WTC11 (cell line): ENCODE measurements around the gene TH. TPM values are rescaled to one million over a fixed set of nuclear protein-coding genes. Genes with fewer than 3 reads are reported as not detected.

Experiments
- ATAC-seq: fragments of 200-7000 bp; cut with Tn5 transposase; 2 replicates; pipeline ENCODE4 v1.10.0; 2021; ENCODE audit warnings: mild to moderate bottlenecking, moderate library complexity
- CTCF ChIA-PET: fragments of 300-600 bp; sonication (Branson Sonifier 250); formaldehyde crosslinking; loops from one replicate; lab custom pipeline; 2021; ENCODE audit warnings: antibody characterized with exemption; lab: Charles Lee
- POLR2A ChIA-PET: fragments of 350-600 bp; sonication (Branson Sonifier 250); formaldehyde crosslinking; loops from one replicate; lab custom pipeline; 2021; ENCODE audit warnings: antibody characterized with exemption; lab: Charles Lee
- DNase-seq: peaks from one replicate; pipeline ENCODE4 v3.0.0; 2021; ENCODE audit warnings: low spot score
- H3K27ac Mint-ChIP-seq: 2 replicates; pipeline ENCODE4 v1.8.0; 2021; ENCODE audit warnings: mixed read lengths
- H3K27me3 Mint-ChIP-seq: 2 replicates; pipeline ENCODE4 v1.8.0; 2021; ENCODE audit warnings: low read depth, mild to moderate bottlenecking, moderate library complexity, mixed read lengths
- H3K36me3 Mint-ChIP-seq: 2 replicates; pipeline ENCODE4 v1.8.0; 2021; ENCODE audit warnings: mixed read lengths
- H3K4me1 Mint-ChIP-seq: 2 replicates; pipeline ENCODE4 v1.8.0; 2022; ENCODE audit warnings: mixed read lengths
- H3K4me3 Mint-ChIP-seq: 2 replicates; pipeline ENCODE4 v1.8.0; 2021; ENCODE audit warnings: mild to moderate bottlenecking, moderate library complexity, mixed read lengths
- H3K9me3 Mint-ChIP-seq: 2 replicates; pipeline ENCODE4 v1.8.0; 2021; ENCODE audit warnings: mixed read lengths
- ATF1 ChIP-seq: sonication (generic); formaldehyde crosslinking; IDR thresholded peaks from 2 replicates; pipeline ENCODE4 v1.8.1; 2023; ENCODE audit warnings: mild to moderate bottlenecking, moderate library complexity, missing genetic modification reagents
- ESRRA ChIP-seq: sonication (generic); formaldehyde crosslinking; IDR thresholded peaks from 2 replicates; pipeline ENCODE4 v1.8.1; 2022; ENCODE audit warnings: mild to moderate bottlenecking, missing genetic modification reagents, borderline replicate concordance
- HMGA2 ChIP-seq: fragments of 250-450 bp; sonication (Bioruptor Pico); IDR thresholded peaks from 2 replicates; pipeline ENCODE4 v1.4.0; 2021; ENCODE audit warnings: mild to moderate bottlenecking, moderate library complexity
- IRF2 ChIP-seq: sonication (generic); formaldehyde crosslinking; IDR thresholded peaks from 2 replicates; pipeline ENCODE4 v1.8.0; 2022; ENCODE audit warnings: low read depth, missing genetic modification reagents, borderline replicate concordance
- NR2C2 ChIP-seq: sonication (generic); formaldehyde crosslinking; IDR thresholded peaks from 2 replicates; pipeline ENCODE4 v1.8.0; 2022; ENCODE audit warnings: mild to moderate bottlenecking, missing genetic modification reagents
- PRRX2 ChIP-seq: fragments of 250-450 bp; sonication (Bioruptor Pico); IDR thresholded peaks from 2 replicates; pipeline ENCODE4 v1.8.0; 2021; ENCODE audit warnings: mild to moderate bottlenecking
- RORB ChIP-seq: fragments of 250-450 bp; sonication (Bioruptor Pico); IDR thresholded peaks from 2 replicates; pipeline ENCODE4 v1.9.0; 2021; ENCODE audit warnings: mild to moderate bottlenecking
- SMAD3 ChIP-seq: sonication (generic); formaldehyde crosslinking; IDR thresholded peaks from 2 replicates; pipeline ENCODE4 v1.8.0; 2022; ENCODE audit warnings: missing genetic modification reagents, mild to moderate bottlenecking, borderline replicate concordance
- ZNF138 ChIP-seq: sonication (generic); formaldehyde crosslinking; conservative IDR thresholded peaks from 2 replicates; pipeline ENCODE4 v1.8.1; 2022; ENCODE audit warnings: mild to moderate bottlenecking, moderate library complexity, missing genetic modification reagents
- ZNF416 ChIP-seq: fragments of 250-450 bp; sonication (Bioruptor Pico); IDR thresholded peaks from 2 replicates; pipeline ENCODE4 v1.9.0; 2021; ENCODE audit warnings: mild to moderate bottlenecking, inconsistent platforms
- ZNF423 ChIP-seq: fragments of 250-450 bp; sonication (Bioruptor Pico); IDR thresholded peaks from 2 replicates; pipeline ENCODE4 v2.1.2; 2022; ENCODE audit warnings: mild to moderate bottlenecking, moderate library complexity
- ZNF671 ChIP-seq: fragments of 250-450 bp; sonication (Bioruptor Pico); IDR thresholded peaks from 2 replicates; pipeline ENCODE4 v1.8.0; 2021; ENCODE audit warnings: mild to moderate bottlenecking
- total RNA-seq: library from RNA; stranded (reverse); gene quantifications from 3 replicates; pipeline ENCODE4 v1.2.3, GENCODE V29; 2021
- TF ChIP-seq, protein P1 (sequence below): sonication (generic); formaldehyde crosslinking; IDR thresholded peaks from 2 replicates; pipeline ENCODE4 v1.8.1; 2022; ENCODE audit warnings: low read depth, missing genetic modification reagents, borderline replicate concordance
- TF ChIP-seq, protein P2 (sequence below): sonication (generic); formaldehyde crosslinking; IDR thresholded peaks from 2 replicates; pipeline ENCODE4 v1.8.1; 2022; ENCODE audit warnings: mild to moderate bottlenecking, moderate library complexity, missing genetic modification reagents
- TF ChIP-seq, protein P3 (sequence below): sonication (generic); formaldehyde crosslinking; IDR thresholded peaks from 2 replicates; pipeline ENCODE4 v1.8.0; 2023; ENCODE audit warnings: mild to moderate bottlenecking, missing genetic modification reagents
- TF ChIP-seq, protein P4 (sequence below): fragments of 250-450 bp; sonication (Bioruptor Pico); IDR thresholded peaks from 2 replicates; pipeline ENCODE4 v1.9.0; 2021; ENCODE audit warnings: moderate library complexity, mild to moderate bottlenecking, inconsistent platforms, borderline replicate concordance
- TF ChIP-seq, protein P5 (sequence below): sonication (generic); formaldehyde crosslinking; IDR thresholded peaks from 2 replicates; pipeline ENCODE4 v1.8.0; 2023; ENCODE audit warnings: missing genetic modification reagents, mild to moderate bottlenecking, borderline replicate concordance
- TF ChIP-seq, protein P6 (sequence below): sonication (generic); formaldehyde crosslinking; IDR thresholded peaks from 2 replicates; pipeline ENCODE4 v1.8.1; 2023; ENCODE audit warnings: mild to moderate bottlenecking, missing genetic modification reagents, borderline replicate concordance
- TF ChIP-seq, protein P7 (sequence below): sonication (generic); formaldehyde crosslinking; IDR thresholded peaks from 2 replicates; pipeline ENCODE4 v1.8.1; 2022; ENCODE audit warnings: mild to moderate bottlenecking, missing genetic modification reagents, moderate library complexity, borderline replicate concordance
- TF ChIP-seq, protein P8 (sequence below): fragments of 250-450 bp; sonication (Bioruptor Pico); IDR thresholded peaks from 2 replicates; pipeline ENCODE4 v1.9.0; 2021; ENCODE audit warnings: mild to moderate bottlenecking

TH gene
- total RNA-seq, 1 experiment from 2014 or later: not detected

DNA sequence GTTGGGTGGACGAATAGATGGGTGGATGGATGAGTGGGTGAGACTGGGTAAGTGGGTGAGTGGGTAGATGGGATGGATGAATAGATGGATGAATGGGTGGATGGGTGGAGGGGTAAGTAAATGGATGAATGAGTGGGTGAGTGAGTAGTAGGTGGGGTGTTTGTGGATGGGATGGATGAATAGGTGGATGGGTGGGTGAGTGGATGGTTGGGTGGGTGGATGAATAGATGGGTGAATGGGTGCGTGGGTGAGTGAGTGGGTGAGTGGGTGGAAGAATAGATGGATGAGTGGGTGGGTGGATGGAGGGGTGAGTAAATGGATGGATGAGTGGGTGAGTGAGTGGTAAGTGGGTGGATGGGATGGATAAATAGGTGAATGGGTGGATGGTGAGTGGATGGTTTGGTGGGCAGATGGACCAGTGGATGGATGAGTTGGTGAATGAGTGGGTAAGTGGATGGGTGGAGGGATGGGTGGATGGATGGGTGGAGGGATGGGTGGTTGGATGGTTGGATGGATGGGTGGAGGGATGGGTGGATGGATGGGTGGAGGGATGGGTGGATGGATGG is 45.0 kb downstream of the TH start:
- ChIA-PET CTCF (no interaction called here), POLR2A (no interaction called here)
- Mint-ChIP-seq H3K27ac (no peak overlapping the region), H3K4me3 (no peak overlapping the region), H3K36me3 (no peaks in the 10 kb centered on the region), H3K4me1 (no peaks in the 10 kb centered on the region; the same call in 1 of the 2 replicates), H3K27me3 (peaks cover 5% of the 10 kb centered on the region), H3K9me3 (peaks cover 5% of the 10 kb centered on the region; the same call in 1 of the 2 replicates)
- DNase-seq (no peak), ATAC-seq (no peak)
- TF ChIP-seq IRF2 (no peak), ZNF416 (no peak), ZNF138 (CRISPR knock-in tag) (no peak), ATF1 (CRISPR knock-in tag) (no peak), HMGA2 (CRISPR knock-in tag) (no peak), SMAD3 (no peak), ESRRA (CRISPR knock-in tag) (no peak), PRRX2 (CRISPR knock-in tag) (no peak), ZNF423 (no peak), RORB (CRISPR knock-in tag) (no peak), ZNF671 (no peak), NR2C2 (CRISPR knock-in tag) (no peak)
- TF ChIP-seq, protein P1, sequence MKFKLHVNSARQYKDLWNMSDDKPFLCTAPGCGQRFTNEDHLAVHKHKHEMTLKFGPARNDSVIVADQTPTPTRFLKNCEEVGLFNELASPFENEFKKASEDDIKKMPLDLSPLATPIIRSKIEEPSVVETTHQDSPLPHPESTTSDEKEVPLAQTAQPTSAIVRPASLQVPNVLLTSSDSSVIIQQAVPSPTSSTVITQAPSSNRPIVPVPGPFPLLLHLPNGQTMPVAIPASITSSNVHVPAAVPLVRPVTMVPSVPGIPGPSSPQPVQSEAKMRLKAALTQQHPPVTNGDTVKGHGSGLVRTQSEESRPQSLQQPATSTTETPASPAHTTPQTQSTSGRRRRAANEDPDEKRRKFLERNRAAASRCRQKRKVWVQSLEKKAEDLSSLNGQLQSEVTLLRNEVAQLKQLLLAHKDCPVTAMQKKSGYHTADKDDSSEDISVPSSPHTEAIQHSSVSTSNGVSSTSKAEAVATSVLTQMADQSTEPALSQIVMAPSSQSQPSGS (CRISPR knock-in tag): no peak
- TF ChIP-seq, protein P2, sequence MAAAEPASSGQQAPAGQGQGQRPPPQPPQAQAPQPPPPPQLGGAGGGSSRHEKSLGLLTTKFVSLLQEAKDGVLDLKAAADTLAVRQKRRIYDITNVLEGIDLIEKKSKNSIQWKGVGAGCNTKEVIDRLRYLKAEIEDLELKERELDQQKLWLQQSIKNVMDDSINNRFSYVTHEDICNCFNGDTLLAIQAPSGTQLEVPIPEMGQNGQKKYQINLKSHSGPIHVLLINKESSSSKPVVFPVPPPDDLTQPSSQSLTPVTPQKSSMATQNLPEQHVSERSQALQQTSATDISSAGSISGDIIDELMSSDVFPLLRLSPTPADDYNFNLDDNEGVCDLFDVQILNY (CRISPR knock-in tag): no peak
- TF ChIP-seq, protein P3, sequence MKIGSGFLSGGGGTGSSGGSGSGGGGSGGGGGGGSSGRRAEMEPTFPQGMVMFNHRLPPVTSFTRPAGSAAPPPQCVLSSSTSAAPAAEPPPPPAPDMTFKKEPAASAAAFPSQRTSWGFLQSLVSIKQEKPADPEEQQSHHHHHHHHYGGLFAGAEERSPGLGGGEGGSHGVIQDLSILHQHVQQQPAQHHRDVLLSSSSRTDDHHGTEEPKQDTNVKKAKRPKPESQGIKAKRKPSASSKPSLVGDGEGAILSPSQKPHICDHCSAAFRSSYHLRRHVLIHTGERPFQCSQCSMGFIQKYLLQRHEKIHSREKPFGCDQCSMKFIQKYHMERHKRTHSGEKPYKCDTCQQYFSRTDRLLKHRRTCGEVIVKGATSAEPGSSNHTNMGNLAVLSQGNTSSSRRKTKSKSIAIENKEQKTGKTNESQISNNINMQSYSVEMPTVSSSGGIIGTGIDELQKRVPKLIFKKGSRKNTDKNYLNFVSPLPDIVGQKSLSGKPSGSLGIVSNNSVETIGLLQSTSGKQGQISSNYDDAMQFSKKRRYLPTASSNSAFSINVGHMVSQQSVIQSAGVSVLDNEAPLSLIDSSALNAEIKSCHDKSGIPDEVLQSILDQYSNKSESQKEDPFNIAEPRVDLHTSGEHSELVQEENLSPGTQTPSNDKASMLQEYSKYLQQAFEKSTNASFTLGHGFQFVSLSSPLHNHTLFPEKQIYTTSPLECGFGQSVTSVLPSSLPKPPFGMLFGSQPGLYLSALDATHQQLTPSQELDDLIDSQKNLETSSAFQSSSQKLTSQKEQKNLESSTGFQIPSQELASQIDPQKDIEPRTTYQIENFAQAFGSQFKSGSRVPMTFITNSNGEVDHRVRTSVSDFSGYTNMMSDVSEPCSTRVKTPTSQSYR (CRISPR knock-in tag): no peak
- TF ChIP-seq, protein P4, sequence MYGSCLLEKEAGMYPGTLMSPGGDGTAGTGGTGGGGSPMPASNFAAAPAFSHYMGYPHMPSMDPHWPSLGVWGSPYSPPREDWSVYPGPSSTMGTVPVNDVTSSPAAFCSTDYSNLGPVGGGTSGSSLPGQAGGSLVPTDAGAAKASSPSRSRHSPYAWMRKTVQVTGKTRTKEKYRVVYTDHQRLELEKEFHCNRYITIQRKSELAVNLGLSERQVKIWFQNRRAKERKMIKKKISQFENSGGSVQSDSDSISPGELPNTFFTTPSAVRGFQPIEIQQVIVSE (CRISPR knock-in tag): no peak
- TF ChIP-seq, protein P5, sequence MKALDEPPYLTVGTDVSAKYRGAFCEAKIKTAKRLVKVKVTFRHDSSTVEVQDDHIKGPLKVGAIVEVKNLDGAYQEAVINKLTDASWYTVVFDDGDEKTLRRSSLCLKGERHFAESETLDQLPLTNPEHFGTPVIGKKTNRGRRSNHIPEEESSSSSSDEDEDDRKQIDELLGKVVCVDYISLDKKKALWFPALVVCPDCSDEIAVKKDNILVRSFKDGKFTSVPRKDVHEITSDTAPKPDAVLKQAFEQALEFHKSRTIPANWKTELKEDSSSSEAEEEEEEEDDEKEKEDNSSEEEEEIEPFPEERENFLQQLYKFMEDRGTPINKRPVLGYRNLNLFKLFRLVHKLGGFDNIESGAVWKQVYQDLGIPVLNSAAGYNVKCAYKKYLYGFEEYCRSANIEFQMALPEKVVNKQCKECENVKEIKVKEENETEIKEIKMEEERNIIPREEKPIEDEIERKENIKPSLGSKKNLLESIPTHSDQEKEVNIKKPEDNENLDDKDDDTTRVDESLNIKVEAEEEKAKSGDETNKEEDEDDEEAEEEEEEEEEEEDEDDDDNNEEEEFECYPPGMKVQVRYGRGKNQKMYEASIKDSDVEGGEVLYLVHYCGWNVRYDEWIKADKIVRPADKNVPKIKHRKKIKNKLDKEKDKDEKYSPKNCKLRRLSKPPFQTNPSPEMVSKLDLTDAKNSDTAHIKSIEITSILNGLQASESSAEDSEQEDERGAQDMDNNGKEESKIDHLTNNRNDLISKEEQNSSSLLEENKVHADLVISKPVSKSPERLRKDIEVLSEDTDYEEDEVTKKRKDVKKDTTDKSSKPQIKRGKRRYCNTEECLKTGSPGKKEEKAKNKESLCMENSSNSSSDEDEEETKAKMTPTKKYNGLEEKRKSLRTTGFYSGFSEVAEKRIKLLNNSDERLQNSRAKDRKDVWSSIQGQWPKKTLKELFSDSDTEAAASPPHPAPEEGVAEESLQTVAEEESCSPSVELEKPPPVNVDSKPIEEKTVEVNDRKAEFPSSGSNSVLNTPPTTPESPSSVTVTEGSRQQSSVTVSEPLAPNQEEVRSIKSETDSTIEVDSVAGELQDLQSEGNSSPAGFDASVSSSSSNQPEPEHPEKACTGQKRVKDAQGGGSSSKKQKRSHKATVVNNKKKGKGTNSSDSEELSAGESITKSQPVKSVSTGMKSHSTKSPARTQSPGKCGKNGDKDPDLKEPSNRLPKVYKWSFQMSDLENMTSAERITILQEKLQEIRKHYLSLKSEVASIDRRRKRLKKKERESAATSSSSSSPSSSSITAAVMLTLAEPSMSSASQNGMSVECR (CRISPR knock-in tag): no peak
- TF ChIP-seq, protein P6, sequence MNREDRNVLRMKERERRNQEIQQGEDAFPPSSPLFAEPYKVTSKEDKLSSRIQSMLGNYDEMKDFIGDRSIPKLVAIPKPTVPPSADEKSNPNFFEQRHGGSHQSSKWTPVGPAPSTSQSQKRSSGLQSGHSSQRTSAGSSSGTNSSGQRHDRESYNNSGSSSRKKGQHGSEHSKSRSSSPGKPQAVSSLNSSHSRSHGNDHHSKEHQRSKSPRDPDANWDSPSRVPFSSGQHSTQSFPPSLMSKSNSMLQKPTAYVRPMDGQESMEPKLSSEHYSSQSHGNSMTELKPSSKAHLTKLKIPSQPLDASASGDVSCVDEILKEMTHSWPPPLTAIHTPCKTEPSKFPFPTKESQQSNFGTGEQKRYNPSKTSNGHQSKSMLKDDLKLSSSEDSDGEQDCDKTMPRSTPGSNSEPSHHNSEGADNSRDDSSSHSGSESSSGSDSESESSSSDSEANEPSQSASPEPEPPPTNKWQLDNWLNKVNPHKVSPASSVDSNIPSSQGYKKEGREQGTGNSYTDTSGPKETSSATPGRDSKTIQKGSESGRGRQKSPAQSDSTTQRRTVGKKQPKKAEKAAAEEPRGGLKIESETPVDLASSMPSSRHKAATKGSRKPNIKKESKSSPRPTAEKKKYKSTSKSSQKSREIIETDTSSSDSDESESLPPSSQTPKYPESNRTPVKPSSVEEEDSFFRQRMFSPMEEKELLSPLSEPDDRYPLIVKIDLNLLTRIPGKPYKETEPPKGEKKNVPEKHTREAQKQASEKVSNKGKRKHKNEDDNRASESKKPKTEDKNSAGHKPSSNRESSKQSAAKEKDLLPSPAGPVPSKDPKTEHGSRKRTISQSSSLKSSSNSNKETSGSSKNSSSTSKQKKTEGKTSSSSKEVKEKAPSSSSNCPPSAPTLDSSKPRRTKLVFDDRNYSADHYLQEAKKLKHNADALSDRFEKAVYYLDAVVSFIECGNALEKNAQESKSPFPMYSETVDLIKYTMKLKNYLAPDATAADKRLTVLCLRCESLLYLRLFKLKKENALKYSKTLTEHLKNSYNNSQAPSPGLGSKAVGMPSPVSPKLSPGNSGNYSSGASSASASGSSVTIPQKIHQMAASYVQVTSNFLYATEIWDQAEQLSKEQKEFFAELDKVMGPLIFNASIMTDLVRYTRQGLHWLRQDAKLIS (CRISPR knock-in tag): no peak
- TF ChIP-seq, protein P7, sequence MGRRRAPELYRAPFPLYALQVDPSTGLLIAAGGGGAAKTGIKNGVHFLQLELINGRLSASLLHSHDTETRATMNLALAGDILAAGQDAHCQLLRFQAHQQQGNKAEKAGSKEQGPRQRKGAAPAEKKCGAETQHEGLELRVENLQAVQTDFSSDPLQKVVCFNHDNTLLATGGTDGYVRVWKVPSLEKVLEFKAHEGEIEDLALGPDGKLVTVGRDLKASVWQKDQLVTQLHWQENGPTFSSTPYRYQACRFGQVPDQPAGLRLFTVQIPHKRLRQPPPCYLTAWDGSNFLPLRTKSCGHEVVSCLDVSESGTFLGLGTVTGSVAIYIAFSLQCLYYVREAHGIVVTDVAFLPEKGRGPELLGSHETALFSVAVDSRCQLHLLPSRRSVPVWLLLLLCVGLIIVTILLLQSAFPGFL: no peak
- TF ChIP-seq, protein P8, sequence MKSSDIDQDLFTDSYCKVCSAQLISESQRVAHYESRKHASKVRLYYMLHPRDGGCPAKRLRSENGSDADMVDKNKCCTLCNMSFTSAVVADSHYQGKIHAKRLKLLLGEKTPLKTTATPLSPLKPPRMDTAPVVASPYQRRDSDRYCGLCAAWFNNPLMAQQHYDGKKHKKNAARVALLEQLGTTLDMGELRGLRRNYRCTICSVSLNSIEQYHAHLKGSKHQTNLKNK (CRISPR knock-in tag): no peak
